HepG2 (cell line): ENCODE results near the gene RNASE8. TPM values are rescaled to one million over a fixed set of nuclear protein-coding genes. Genes with fewer than 3 reads are reported as not detected.

Source experiments
- ARID4A ChIP-seq: sonication (generic); formaldehyde crosslinking; IDR thresholded peaks from 2 replicates; pipeline ENCODE4 v1.5.0; 2020; ENCODE audit warnings: mild to moderate bottlenecking, missing genetic modification reagents, borderline replicate concordance
- ATAD3A ChIP-seq: sonication (generic); formaldehyde crosslinking; IDR thresholded peaks from 2 replicates; pipeline ENCODE4 v1.4.0; 2020; ENCODE audit warnings: missing genetic modification reagents
- CENPX ChIP-seq: sonication (generic); formaldehyde crosslinking; IDR thresholded peaks from 2 replicates; pipeline ENCODE4 v1.9.0; 2021; ENCODE audit warnings: mild to moderate bottlenecking, missing genetic modification reagents, moderate library complexity
- CERS6 ChIP-seq: sonication (generic); formaldehyde crosslinking; IDR thresholded peaks from 2 replicates; pipeline ENCODE4 v1.5.0; 2020; ENCODE audit warnings: missing genetic modification reagents
- FLYWCH1 ChIP-seq: sonication (generic); formaldehyde crosslinking; IDR thresholded peaks from 2 replicates; pipeline ENCODE4 v1.8.1; 2023; ENCODE audit warnings: mild to moderate bottlenecking, missing genetic modification reagents
- ISX ChIP-seq: sonication (generic); formaldehyde crosslinking; conservative IDR thresholded peaks from 2 replicates; pipeline ENCODE4 v1.5.0; 2020; ENCODE audit warnings: missing genetic modification reagents
- KLF13 ChIP-seq: sonication (generic); formaldehyde crosslinking; IDR thresholded peaks from 2 replicates; pipeline ENCODE4 v1.4.0; 2020; ENCODE audit warnings: mild to moderate bottlenecking, missing genetic modification reagents
- MAFF ChIP-seq: IDR thresholded peaks from 2 replicates; pipeline ENCODE4 v1.6.1; 2011; ENCODE audit warnings: low read depth, low read length, improper control_type of control experiment
- RFX1 ChIP-seq: fragments of 450-650 bp; IDR thresholded peaks from 2 replicates; pipeline ENCODE4 v1.6.1; 2017
- SALL1 ChIP-seq: sonication (generic); formaldehyde crosslinking; IDR thresholded peaks from 2 replicates; pipeline ENCODE4 v1.8.0; 2022; ENCODE audit warnings: mild to moderate bottlenecking, missing genetic modification reagents
- SNAPC4 ChIP-seq: sonication (generic); formaldehyde crosslinking; IDR thresholded peaks from 2 replicates; pipeline ENCODE4 v1.4.0; 2020; ENCODE audit warnings: mild to moderate bottlenecking, missing genetic modification reagents
- SOX13 ChIP-seq, 3 experiments: fragments of 450-650 bp in 1 of 3; sonication (generic) in 1 of 3; formaldehyde crosslinking in 1 of 3; IDR thresholded peaks in 2 of 3; conservative IDR thresholded peaks in 1 of 3; 2 replicates each; pipeline versions ENCODE4 v1.5.0 to v1.6.1; 2016 to 2020; ENCODE audit warnings: antibody characterized with exemption in 1 of 3, mild to moderate bottlenecking in 1 of 3, missing compliant biosample characterization in 1 of 3, missing genetic modification reagents in 1 of 3, moderate library complexity in 1 of 3
- SPEN ChIP-seq: sonication (generic); formaldehyde crosslinking; IDR thresholded peaks from 2 replicates; pipeline ENCODE4 v1.5.1; 2020; ENCODE audit warnings: low read depth, mild to moderate bottlenecking, missing genetic modification reagents
- TFAP4 ChIP-seq: sonication (generic); IDR thresholded peaks from 2 replicates; pipeline ENCODE4 v1.6.1; 2016; ENCODE audit warnings: low read depth, borderline replicate concordance
- ZNF234 ChIP-seq: sonication (generic); formaldehyde crosslinking; conservative IDR thresholded peaks from 2 replicates; pipeline ENCODE4 v1.5.1; 2020; ENCODE audit warnings: mild to moderate bottlenecking, missing genetic modification reagents
- ZNF619 ChIP-seq: sonication (generic); formaldehyde crosslinking; IDR thresholded peaks from 2 replicates; pipeline ENCODE4 v1.4.0; 2020; ENCODE audit warnings: mild to moderate bottlenecking, missing genetic modification reagents
- ZNF704 ChIP-seq: sonication (generic); formaldehyde crosslinking; IDR thresholded peaks from 2 replicates; pipeline ENCODE4 v1.8.1; 2023; ENCODE audit warnings: mild to moderate bottlenecking, inconsistent platforms, moderate library complexity, missing genetic modification reagents, borderline replicate concordance
- polyA plus RNA-seq, 8 experiments: library from polyadenylated mRNA; depleted of rRNA in 3 of 8; stranded (reverse) in 7 of 8; unstranded in 1 of 8; fragments of >200 nt; fragmentation: Illumina TruSeq in 4 of 8; extraction: Trizol in 4 of 8; gene quantifications; 2 replicates each; pipeline versions ENCODE4 v1.2.1 to v1.2.3, GENCODE V29; 2011 to 2016; ENCODE audit warnings: low read depth in 4 of 8, missing spikeins in 1 of 8, mixed read lengths in 1 of 8; ENCODE audit not compliant: insufficient read depth in 1 of 8
- total RNA-seq, 5 experiments: library from RNA; depleted of rRNA; stranded (reverse); fragments of >200 nt; fragmentation: Illumina TruSeq; extraction: Trizol; gene quantifications; 2 replicates each; pipeline ENCODE4 v1.2.3, GENCODE V29; 2016; ENCODE audit warnings: low read depth in 1 of 5

The RNASE8 gene
- total and polyA plus RNA-seq, 2 of the 13 experiments (the other 11 are each of a cell fraction or from before 2014, with no cell fraction given): not detected

- no peak for TF ChIP-seq SNAPC4 (CRISPR knock-in tag)
- no peak for TF ChIP-seq FLYWCH1 (CRISPR knock-in tag)
- no peak for TF ChIP-seq ZNF704 (CRISPR knock-in tag)
- TF ChIP-seq ARID4A (CRISPR knock-in tag): 0 out of 2 replicates have a peak, but pooled peaks have one; percentile 27
- TF ChIP-seq CENPX (CRISPR knock-in tag): no peak
- no peak for TF ChIP-seq CERS6 (CRISPR knock-in tag)
- TF ChIP-seq TFAP4: no peak
- no peak for TF ChIP-seq MAFF
- no peak for TF ChIP-seq ZNF619 (CRISPR knock-in tag)
- no peak for TF ChIP-seq SOX13 (IDR thresholded peaks at IDR 0.05)
- no peak for TF ChIP-seq SOX13 (CRISPR knock-in tag; conservative IDR thresholded peaks at IDR 0.05 in 1 of 2, IDR thresholded peaks at IDR 0.05 in 1 of 2)
- no peak for TF ChIP-seq ATAD3A (CRISPR knock-in tag)
- no peak for TF ChIP-seq ZNF234 (CRISPR knock-in tag)
- TF ChIP-seq SPEN (CRISPR knock-in tag): no peak
- TF ChIP-seq ISX: no peak
- no peak for TF ChIP-seq SALL1 (CRISPR knock-in tag)
- TF ChIP-seq KLF13 (CRISPR knock-in tag): no peak
- TF ChIP-seq RFX1: no peak
Measured at GRCh38 chr14:21060614-21061346, 3.2 kb downstream of the RNASE8 start (continued).
